ENCODE measurements around the gene NBAS.

GRCh38 chr2:15191789-15192188, 369.3 kb downstream of the NBAS start:
- TF ChIP-seq USF1 (IDR thresholded peaks at IDR 0.05; ENCODE audit: borderline replicate concordance, low read depth) (no peak), SMC3 (IDR thresholded peaks at IDR 0.05; ENCODE audit: low read depth, low read length) (no peak), ELF1 (IDR thresholded peaks at IDR 0.05) (no peak), GABPA (IDR thresholded peaks at IDR 0.05; ENCODE audit: low read depth) (no peak), TAF1 (IDR thresholded peaks at IDR 0.05; ENCODE audit: borderline replicate concordance, low read depth, low read length) (no peak), CHD2 (IDR thresholded peaks at IDR 0.05; ENCODE audit: low read length, partially characterized antibody) (no peak), YY1 (IDR thresholded peaks at IDR 0.05; ENCODE audit: low read depth) (no peak), POLR2AphosphoS5 (IDR thresholded peaks at IDR 0.05; ENCODE audit: low read depth, low read length) (no peak), JUND (IDR thresholded peaks at IDR 0.05) (no peak), GATA2 (CRISPR knock-in tag; IDR thresholded peaks at IDR 0.05) (no peak), MAX (IDR thresholded peaks at IDR 0.05; ENCODE audit: low read depth) (no peak)
- TF ChIP-seq, protein P1, sequence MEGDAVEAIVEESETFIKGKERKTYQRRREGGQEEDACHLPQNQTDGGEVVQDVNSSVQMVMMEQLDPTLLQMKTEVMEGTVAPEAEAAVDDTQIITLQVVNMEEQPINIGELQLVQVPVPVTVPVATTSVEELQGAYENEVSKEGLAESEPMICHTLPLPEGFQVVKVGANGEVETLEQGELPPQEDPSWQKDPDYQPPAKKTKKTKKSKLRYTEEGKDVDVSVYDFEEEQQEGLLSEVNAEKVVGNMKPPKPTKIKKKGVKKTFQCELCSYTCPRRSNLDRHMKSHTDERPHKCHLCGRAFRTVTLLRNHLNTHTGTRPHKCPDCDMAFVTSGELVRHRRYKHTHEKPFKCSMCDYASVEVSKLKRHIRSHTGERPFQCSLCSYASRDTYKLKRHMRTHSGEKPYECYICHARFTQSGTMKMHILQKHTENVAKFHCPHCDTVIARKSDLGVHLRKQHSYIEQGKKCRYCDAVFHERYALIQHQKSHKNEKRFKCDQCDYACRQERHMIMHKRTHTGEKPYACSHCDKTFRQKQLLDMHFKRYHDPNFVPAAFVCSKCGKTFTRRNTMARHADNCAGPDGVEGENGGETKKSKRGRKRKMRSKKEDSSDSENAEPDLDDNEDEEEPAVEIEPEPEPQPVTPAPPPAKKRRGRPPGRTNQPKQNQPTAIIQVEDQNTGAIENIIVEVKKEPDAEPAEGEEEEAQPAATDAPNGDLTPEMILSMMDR (IDR thresholded peaks at IDR 0.05) = no peak

Data from SK-N-SH (cell line).